Transverse colon (tissue), 4 donors: Measurements from ENCODE around the gene MAPK8IP3. TPM values are rescaled to one million over a fixed set of nuclear protein-coding genes. Genes with fewer than 3 reads are reported as not detected.

ENCODE experiments used
- DNase-seq: peaks from one replicate; pipeline ENCODE4 v3.0.0-alpha.2; 2019
- H3K27ac ChIP-seq, 4 donors: fragments of 200-600 bp; sonication (generic); 2 replicates each; pipeline ENCODE4 v1.5.1; 2016 to 2018; ENCODE audit warnings: inconsistent platforms in 4 of 4
- H3K27me3 ChIP-seq: fragments of 200-600 bp; sonication (generic); 2 replicates; pipeline ENCODE4 v1.5.1; 2017; ENCODE audit warnings: inconsistent platforms
- H3K36me3 ChIP-seq, 4 donors: fragments of 200-600 bp; sonication (generic); 2 replicates each; pipeline ENCODE4 v1.5.1; 2017 to 2019; ENCODE audit warnings: inconsistent platforms in 4 of 4
- H3K4me1 ChIP-seq, 4 donors: fragments of 200-600 bp; sonication (generic); 2 replicates each; pipeline ENCODE4 v1.5.1; 2017 to 2020; ENCODE audit warnings: inconsistent platforms in 4 of 4
- H3K4me3 ChIP-seq, 4 donors: fragments of 200-600 bp; sonication (generic); 1 replicate in 1 of 4; 2 replicates in 3 of 4; pipeline versions ENCODE4 v1.5.1 to v1.6.1; 2017 to 2019; ENCODE audit warnings: inconsistent platforms in 4 of 4
- H3K9me3 ChIP-seq, 2 donors: fragments of 200-600 bp; sonication (generic); 2 replicates each; pipeline ENCODE4 v1.5.1; 2017 to 2019; ENCODE audit warnings: inconsistent platforms in 2 of 2
- EP300 ChIP-seq: sonication (generic); formaldehyde crosslinking; IDR thresholded peaks from one replicate; pipeline ENCODE4 v1.6.1; 2017; ENCODE audit warnings: antibody characterized with exemption, low read depth
- POLR2A ChIP-seq: fragments of 450-650 bp; IDR thresholded peaks from one replicate; pipeline ENCODE4 v1.6.1; 2016; ENCODE audit warnings: antibody characterized with exemption, mild to moderate bottlenecking, moderate library complexity
- POLR2AphosphoS5 ChIP-seq, 3 donors: sonication (generic); formaldehyde crosslinking; IDR thresholded peaks; one replicate each; pipeline ENCODE4 v1.6.1; 2016; ENCODE audit warnings: antibody characterized with exemption in 3 of 3
- WGBS, 2 donors: methylation state at CpG; one replicate each; pipeline ENCODE4 v1.1.5; 2018; ENCODE audit warnings: low coverage in 1 of 2; 5-methylcytosine and 5-hydroxymethylcytosine counted together
- in situ Hi-C, 4 donors: fragments of 200-750 bp; cut with MboI; loops; one replicate each; pipeline versions ENCODE4 v1.15.0 to v1.15.1; 2017; ENCODE audit warnings: low sequenced_read_pairs in 3 of 4, low pct_ligation_motif_present in 1 of 4, low pct_unique_long_range_greater_than_20kb in 1 of 4
- intact Hi-C: fragments of 100-400 bp; cut with DNase I; formaldehyde crosslinking; loops from one replicate; pipeline ENCODE4 v1.15.1; 2023; ENCODE audit warnings: low total_unique reads
- total RNA-seq, 4 donors: library from RNA; depleted of rRNA; stranded (reverse); fragments of >200 nt; gene quantifications; one replicate each; pipeline ENCODE4 v1.1.0, GENCODE V29; 2016
- TF ChIP-seq, protein P1 (sequence below), 5 experiments: fragments of 200-600 bp in 3 of 5; fragments of 450-650 bp in 2 of 5; sonication (generic) in 3 of 5; IDR thresholded peaks; 1 replicate in 2 of 5; 2 replicates in 3 of 5; pipeline ENCODE4 v1.5.1; 2016 to 2017; ENCODE audit warnings: antibody characterized with exemption in 5 of 5, inconsistent platforms in 3 of 5, mild to moderate bottlenecking in 2 of 5, moderate library complexity in 1 of 5

MAPK8IP3 gene
- total RNA-seq, 4 donors from 2014 or later = 74.0 to 250 (median 138) TPM

DNA sequence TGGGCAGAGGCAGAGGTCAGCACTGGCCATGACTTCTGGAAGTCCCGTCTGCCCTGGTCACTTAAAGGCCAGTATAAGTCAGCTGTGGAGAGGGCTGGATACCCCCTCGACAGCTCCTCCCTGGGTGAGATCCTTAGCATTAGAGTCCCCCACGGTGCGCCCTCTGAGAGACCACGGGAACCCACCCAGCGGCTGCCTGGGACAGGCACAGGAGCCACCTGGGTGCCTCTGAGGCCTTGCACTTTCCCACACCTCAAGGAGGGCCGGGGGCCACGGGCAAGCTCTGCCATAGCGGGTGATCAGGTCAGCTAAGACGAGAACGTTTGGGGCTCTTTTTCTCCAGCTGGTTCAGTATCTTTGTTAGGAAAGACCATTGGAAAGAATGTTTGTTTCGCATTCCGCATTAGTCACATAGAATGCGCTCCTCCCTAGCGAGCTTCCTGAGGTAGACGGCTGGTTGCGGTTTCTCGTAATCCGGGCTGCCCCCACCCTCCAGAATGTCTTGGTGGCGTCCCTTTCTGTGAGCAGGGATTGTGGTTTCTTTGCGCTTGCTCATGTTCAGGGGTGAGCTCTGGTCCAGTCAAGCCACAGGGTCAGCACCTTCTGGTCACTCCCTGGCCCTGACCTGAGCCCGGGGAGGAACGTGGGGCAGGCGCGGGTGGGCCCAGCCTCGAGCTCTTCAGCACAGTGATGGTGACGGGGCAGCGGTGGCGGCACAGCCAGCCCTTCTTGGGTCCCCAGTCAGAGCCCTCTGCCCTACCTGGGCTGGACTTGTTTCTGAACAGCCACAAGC is 40.1 kb downstream of the MAPK8IP3 start:
- Histone ChIP-seq H3K36me3 (peaks cover 0 to 27% (median 4%) of the 10 kb centered on the region in 4 donors), H3K27me3 (no peaks in the 10 kb centered on the region), H3K27ac (no peak overlapping the region), H3K4me1 (no peaks in the 10 kb centered on the region), H3K4me3 (no peak overlapping the region), H3K9me3 (no peaks in the 10 kb centered on the region)
- intact Hi-C loops (no loop called here), in situ Hi-C loops (no loop called here)
- no peak for DNase-seq
- WGBS, 2 donors = 92% methylated on average over 22 of the region's 29 CpGs; no CpG with 5 or more reads in 1 of the 2 donors
- no peak for TF ChIP-seq EP300
- no peak for TF ChIP-seq POLR2AphosphoS5 (IDR thresholded peaks at IDR 0.05)

DNA sequence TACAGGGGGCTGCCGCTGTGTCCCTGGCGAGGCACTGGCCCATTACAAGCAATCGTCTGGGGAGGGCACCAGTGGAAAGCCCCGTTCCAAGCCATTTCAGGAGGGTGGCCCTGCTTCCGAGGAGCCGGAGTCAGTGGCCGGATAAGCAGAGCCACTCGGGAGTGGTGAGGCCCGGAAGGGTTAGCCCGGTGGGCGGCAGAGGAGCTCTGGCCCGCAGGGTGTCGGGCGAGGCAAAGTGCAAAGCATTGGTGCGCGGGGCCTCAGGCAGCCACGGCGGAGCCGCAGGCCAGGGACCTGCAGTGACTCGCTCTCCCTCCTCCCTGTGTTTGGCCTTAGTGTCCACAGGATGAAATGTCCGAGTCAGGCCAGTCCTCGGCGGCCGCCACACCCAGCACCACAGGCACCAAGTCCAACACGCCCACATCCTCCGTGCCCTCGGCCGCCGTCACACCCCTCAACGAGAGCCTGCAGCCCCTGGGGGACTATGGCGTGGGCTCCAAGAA is 40.7 kb downstream of the MAPK8IP3 start:
- intact Hi-C loops (no loop called here), in situ Hi-C loops (no loop called here)
- 95% methylated on average over 26 of the region's 31 CpGs; no CpG with 5 or more reads in 1 of the 2 donors for WGBS, 2 donors
- no peak for DNase-seq
- Histone ChIP-seq H3K36me3 (peaks cover 0 to 27% (median 7%) of the 10 kb centered on the region in 4 donors), H3K9me3 (no peaks in the 10 kb centered on the region), H3K4me1 (no peaks in the 10 kb centered on the region), H3K27ac (no peak overlapping the region), H3K27me3 (no peaks in the 10 kb centered on the region), H3K4me3 (no peak overlapping the region)
- TF ChIP-seq, protein P1, sequence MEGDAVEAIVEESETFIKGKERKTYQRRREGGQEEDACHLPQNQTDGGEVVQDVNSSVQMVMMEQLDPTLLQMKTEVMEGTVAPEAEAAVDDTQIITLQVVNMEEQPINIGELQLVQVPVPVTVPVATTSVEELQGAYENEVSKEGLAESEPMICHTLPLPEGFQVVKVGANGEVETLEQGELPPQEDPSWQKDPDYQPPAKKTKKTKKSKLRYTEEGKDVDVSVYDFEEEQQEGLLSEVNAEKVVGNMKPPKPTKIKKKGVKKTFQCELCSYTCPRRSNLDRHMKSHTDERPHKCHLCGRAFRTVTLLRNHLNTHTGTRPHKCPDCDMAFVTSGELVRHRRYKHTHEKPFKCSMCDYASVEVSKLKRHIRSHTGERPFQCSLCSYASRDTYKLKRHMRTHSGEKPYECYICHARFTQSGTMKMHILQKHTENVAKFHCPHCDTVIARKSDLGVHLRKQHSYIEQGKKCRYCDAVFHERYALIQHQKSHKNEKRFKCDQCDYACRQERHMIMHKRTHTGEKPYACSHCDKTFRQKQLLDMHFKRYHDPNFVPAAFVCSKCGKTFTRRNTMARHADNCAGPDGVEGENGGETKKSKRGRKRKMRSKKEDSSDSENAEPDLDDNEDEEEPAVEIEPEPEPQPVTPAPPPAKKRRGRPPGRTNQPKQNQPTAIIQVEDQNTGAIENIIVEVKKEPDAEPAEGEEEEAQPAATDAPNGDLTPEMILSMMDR (IDR thresholded peaks at IDR 0.05) = no peak

DNA sequence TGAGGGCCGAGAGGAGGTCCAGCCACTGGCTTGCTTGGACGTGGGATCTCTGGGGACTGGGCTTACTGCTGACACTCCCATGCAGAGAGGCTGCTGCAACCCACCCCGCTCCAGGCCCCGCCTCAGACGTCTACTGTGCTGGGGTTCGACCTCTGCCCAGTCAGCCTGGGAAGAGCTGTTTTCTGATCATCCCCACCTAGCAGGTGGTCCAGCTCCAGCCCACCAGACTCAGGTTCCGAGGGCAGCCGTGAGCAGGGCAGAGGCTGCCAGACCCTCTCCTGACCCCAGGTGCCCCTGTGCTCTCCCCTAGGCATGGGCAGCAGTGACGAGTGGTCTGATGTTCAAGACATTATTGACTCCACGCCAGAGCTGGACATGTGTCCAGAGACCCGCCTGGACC is 41.9 kb downstream of the MAPK8IP3 start:
- TF ChIP-seq EP300 (no peak), POLR2A (no peak), POLR2AphosphoS5 (IDR thresholded peaks at IDR 0.05) (no peak)
- TF ChIP-seq, protein P1 (IDR thresholded peaks at IDR 0.05) = no peak
- 97% methylated on average over 7 of the region's 11 CpGs; no CpG with 5 or more reads in 1 of the 2 donors for WGBS, 2 donors
- H3K9me3 ChIP-seq = no peaks in the 10 kb centered on the region
- no peaks in the 10 kb centered on the region for H3K4me1 ChIP-seq
- H3K27ac ChIP-seq = no peak overlapping the region
- H3K36me3 ChIP-seq = peaks cover 0 to 30% (median 13%) of the 10 kb centered on the region in 4 donors
- intact Hi-C loops (no loop called here), in situ Hi-C loops (no loop called here)
- H3K4me3 ChIP-seq = no peak overlapping the region
- no peaks in the 10 kb centered on the region for H3K27me3 ChIP-seq
- DNase-seq = no peak

DNA sequence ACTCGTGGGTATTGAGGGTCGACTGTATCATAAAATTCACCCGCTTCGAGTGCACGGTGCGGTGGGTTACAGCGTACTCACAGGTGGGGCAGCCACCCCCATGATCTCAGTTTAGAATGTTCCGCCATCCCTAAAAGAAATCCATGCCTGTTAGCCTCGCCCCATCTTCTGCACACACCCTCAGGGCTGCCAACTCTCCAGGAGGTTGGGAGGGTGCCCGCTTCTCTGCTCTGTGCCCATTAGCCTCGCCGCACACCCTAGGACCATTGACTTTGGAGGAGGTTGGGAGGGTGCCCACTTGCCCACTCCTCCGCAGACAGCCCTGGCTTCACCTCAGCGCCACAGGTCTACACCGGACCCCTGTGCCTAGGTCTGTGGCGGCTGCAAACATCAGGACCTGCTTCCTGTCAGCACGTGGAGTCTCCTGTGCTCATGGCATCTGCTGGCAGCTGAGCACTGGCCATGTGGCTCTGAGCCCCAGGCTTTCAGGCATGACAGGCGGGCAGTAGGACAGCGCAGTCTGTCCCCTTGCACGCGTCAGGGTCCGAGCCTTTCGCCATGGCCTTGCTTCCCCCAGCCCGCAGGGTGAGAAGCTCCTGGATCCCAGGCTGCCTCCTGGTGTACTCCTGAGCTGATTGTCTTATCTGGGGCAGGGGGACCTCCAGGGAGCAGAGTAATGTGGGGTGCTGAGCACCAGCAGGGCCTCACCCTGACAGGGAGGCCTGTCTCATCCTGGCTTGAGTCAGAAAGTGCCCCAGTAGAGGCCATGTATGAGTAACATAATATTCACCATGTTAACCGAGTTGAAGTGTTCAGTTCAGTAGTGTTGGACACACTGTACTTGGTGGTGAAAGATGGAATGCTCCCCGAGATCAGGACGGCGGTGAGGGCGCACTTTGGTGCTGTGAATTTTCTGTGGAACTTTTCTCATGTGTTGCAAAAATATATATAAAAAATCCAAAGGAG is 43.4 kb downstream of the MAPK8IP3 start:
- TF ChIP-seq EP300 (no peak), POLR2AphosphoS5 (IDR thresholded peaks at IDR 0.05) (no peak), POLR2A (no peak)
- TF ChIP-seq, protein P1 (IDR thresholded peaks at IDR 0.05) = no peak
- in situ Hi-C loops = no loop called here
- Histone ChIP-seq H3K27me3 (no peaks in the 10 kb centered on the region), H3K27ac (no peak overlapping the region), H3K4me3 (no peak overlapping the region), H3K4me1 (no peaks in the 10 kb centered on the region), H3K36me3 (peaks cover 0 to 24% (median 12%) of the 10 kb centered on the region in 4 donors), H3K9me3 (no peaks in the 10 kb centered on the region)
- 95 to 100% methylated on average over 6 to 29 of the region's 29 CpGs for WGBS, 2 donors
- intact Hi-C loops = no loop called here
- DNase-seq = no peak
